Middle frontal gyrus (tissue), 1 donor: ENCODE data around the gene FGF11.
"Not testable (repeated sequence)": the region's sequence is repeated elsewhere in the genome, so short reads cannot be mapped to it uniquely, and the experiment has no call there.

Source experiments
- DNase-seq: peaks from one replicate; pipeline ENCODE4 v3.0.0-alpha.2; 2015; ENCODE audit warnings: low spot score; ENCODE audit errors: extremely low spot score

Gene FGF11

DNA sequence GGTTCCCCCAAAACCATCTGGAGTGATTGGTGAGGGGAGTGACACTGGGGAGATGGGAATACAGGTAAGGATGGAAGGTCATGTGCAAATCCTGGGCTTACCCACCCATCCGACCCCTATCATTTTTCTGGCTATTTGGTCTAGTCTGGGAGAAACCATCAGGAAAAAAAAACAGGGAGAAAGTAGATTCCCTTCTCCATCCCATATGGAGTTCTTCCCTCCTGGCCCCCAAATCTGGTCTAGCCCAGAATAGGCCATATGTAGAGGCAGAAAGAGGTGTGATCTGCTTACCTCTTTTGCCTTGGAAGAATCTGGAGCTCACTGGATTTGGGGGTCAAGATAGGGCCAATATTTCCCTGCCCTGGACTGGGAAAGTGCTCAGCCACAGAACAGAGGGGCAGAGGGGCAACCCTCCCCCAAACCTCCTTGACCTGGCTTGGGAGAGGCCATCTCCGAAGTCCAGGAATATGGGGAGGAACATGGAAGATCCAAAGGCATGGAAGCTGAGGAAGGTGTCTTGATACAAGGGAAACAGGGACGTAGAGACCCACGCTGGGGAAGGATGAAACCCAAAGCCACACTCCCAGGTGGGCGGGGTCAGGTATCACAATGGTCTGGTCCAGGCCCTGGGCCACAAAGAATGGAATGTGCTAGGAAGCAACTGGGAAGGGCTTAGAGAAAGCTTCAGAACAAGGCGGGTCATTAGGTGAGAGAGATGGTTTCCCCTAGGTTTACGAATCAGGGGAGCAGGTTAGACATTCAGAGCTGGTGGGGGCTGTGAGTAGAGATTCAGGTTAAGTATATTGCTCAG is 21.7 kb downstream of the FGF11 start:
- DNase-seq, result no peak

DNA sequence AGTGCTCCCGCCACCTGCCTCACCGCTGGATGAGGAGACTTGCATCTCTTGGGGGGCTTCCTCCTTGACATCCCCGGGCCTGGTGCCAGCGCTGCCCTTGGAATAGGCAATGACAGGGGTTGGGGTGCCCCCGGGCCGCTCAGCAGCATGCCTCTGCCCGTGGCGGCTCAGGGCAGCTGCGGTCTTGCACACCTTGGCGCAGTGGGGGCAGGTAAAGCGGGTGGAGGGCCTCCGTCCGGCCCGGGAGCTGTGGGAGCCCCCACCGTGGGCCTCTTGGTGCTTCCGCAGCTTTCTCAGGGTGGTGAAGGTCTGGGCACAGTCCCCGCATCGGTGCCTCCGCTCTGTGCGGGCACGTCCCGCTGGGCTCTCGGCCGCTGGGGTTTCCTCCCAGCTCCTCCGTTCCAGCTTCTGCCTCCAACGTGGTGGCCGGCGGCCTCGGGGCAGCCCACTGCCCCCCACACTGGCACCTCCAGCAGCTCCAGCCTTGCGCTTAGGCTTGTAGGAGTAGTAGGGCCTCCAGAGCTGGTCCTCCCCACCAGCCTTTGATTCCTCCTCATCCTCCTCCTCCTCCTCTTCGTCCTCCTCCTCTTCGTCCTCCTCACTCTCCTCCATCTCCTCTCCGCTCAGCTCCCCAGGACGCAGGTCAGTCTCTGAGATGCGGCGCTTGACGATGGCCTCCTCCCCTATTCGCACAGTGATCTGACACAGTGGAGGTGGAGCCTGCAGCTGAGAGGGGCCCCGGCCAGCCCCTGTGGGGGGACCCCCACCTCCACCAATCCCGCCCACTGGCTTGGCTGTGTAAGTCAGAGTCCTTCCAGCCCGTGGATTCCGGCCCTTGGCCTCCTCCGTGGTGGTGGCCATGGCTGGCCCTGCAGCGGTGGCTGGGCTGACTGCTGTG is 23.4 kb downstream of the FGF11 start:
- no peak for DNase-seq

DNA sequence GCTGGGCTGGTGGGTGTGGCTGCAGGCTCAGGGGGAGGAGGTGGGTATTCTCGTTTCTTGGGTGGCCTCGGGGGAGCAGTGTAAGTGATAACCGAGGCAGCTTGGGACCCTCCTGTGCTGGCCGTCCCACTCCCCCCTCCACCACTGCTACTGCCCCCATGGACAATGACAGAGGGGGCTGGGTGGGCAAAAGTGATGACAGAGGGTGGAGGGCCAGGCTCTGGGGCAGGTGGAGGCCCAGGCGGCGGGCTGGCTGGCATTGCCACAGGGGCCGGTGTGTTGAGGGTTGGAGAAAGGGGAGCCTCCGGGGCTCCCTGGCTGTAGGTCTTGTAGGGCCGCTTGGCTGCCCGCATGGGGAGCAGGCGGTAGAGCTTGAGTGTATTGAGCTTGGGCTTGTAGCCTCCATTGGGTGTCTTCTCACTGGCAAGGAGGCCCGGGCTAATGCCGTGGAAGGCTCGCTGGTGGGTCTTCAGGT is 24.1 kb downstream of the FGF11 start:
- no peak for DNase-seq

DNA sequence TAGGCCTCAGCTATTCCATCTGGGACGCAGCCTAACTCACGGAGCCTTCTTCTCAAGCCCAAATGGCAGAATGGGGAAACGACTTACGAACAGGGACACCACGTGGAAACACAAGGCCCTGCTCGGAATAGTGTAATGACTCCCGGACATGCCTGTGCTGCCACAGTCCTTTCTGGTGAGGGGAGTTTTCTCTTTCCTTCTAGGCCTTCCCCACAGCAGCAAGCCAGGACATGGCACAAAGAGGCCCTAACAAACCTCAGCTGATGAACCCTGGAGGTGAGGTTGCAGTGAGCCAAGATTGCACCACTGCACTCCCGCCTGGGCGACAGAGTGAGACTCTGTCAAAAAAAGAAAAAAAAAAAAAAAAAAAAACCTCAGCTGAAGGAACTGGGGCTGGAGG is 24.8 kb downstream of the FGF11 start:
- DNase-seq, result no peak

DNA sequence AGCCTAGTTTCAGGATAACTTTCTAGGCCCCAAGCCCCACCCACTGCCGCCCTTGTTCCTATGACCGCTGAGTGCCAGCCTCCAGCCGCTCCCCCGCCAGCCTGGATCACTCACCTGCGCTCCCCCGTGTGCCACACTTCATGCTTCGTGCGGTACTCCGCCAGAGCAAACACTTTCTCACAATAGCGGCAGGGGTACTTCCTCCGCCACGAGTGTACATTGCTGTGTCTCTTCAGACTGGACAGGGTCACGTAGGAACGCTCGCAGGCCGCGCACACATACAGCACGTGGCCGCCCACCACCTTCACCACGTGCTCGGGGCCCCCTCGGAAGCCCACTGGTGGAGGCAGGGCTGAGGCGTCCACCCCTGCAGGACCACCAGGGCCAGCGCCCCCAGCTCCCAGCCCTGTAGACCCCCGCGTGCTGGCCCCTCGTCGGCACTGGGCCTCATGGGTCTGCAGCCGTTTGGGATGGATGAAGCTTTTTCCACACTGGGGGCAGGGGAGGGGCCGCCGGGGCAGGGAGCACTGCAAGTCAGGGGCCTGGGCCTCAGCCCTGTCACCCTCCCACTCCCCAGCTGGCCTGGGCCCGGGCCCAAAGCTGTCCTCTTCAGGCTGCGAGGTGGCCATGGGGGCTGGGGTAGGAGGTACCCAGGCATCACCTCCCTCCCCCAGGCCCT is 26.4 kb downstream of the FGF11 start:
- DNase-seq, result no peak

DNA sequence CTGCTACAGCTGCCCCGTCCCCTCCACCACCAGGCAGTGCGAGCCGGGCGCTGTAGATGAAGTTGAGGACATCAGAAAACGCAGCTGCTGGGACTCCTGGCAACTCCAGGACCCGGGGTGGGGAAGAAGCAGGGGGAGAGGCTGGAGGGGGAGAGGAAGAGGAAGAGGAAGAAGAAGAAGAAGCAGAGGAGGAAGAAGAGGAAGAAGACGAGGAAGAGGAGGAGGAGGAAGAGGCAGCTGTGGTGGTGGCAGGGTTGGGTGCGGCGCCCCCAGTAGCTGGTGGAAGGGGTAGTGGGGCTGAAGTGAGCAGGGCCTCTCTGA is 27.0 kb downstream of the FGF11 start:
- no peak for DNase-seq

DNA sequence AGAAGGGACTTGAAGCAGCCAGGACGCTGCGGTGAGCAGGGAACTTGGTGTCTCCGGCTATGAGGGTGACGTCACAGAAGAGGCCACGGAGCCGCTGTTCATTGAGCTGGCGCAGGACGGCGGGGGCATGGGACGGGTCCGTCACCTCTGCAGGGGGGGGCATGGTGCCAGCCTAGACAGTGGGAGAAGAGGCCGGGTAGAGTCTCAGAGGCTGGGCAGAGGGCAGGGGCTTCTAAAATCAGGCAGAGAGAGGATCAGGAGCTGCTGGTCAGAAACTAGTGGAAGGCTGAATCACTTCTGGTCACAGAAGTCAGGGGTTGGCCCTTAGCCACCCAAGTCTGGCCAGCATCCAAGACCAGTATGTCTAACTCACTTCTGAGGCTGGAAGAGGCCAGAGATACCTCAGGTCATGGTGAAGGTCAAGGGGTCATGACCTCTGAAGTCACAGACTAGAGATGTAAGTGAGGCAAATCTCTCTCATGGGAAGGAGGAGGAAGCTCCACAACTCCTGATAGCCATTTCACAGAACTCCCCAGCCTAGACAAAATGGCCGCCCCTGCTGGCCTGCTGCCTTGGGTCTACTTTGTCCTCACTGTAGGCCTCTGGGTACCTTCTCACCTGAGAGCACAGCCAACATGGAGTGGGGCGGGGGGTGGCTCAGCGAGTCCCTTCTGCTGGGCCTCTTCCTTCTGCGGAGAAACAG is 27.5 kb downstream of the FGF11 start:
- DNase-seq, result no peak

DNA sequence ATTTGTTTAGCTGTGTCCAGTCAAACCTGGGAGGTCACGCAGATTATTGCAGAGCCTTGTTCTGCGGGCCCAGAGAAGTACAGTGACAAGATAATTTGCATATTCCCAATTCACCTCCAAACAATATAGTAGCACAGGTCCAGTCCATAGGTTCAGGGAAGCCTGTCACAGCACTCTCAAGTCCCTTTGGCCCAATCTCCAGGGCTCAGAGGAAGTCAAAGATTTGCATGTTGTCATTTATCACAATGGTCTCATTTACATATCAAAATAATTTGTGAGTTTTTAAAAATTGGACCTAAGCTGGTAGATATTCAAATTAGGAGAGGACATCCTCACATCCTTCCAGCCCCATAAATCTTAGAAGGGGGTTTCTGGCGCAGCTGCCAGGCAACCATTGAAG is 28.2 kb downstream of the FGF11 start:
- no peak for DNase-seq

DNA sequence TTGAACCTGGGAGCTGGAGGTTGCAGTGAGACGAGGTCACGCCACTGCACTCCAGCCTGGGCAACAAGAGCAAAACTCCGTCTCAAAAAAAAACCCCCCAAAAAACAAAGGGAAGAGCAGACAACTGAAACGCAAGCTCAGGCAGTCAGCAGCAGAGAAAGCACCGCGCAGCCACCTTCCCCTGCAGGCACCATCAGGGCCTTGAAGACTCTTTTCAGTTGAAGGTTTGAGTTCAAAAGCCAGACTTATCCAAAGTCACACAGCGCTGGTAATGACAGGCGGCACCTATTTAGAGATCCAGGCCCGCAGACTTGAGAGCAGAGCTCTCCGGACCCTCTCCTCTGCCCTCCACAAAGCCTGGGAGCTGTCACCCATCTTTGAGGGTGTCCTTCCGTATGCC is 29.0 kb downstream of the FGF11 start:
- DNase-seq, result no peak

DNA sequence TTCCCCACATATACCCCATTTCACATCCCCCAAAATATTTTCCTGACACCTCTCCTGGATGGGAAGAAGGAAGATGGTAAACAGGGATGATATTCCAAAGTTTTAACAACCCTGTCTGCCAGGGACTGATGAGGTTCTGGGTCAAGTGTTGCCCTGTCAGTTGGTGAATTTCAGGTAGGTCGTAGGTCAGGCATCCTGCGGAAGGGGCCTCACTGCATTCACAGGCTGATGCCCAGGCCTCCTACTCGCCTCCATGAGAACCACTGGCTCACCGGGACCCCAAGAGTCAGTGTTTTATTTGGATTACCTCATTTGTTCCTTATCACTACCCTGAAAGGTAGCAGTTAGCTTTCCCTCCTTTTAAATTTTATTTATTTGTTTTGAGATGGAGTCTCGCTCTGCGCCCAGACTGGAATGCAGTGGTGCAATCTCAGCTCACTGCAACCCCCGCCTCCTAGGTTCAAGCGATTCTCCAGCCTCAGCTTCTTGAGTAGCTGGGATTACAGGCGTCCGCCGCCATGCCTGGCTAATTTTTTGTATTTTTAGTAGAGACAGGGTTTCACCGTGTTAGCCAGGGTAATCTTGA is 29.6 kb downstream of the FGF11 start:
- DNase-seq, result no peak

DNA sequence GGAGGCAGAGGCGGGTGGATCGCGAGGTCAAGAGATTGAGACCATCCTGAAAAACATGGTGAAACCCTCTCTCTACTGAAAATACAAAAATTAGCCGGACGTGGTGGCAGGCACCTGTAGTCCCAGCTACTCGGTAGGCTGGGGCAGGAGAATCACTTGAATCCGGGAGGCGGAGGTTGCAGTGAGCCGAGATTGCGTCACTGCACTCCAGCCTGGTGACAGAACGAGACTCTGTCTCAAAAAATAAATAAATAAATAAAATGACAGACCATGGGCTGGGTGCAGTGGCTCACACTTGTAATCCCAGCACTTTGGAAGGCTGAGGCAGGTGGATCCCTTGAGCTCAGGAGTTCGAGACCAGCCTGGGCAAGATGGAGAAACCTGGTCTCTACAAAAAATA is 30.5 kb downstream of the FGF11 start:
- DNase-seq, result not testable (repeated sequence)

DNA sequence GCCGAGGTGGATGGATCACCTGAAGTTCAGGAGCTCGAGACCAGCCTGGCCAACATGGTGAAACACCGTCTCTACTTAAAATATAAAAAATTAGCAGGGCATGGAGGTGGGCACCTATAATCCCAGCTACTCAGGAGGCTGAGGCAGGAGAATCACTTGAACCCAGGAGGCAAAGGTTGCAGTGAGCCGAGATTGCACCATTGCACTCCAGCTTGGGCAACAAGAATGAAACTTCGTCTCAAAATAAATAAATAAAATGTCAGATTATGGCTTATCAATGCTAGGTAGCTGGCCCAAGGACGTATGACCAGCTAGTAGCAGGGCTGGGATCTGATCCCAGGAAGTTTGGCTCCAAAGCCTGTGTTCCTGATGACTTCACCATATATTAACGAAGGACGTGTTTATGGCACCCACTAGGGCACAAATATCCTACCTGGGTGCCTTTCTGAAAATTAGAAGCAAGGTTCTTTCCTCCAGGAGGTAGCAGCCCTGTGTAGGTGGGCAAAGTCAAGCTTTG is 31.2 kb downstream of the FGF11 start:
- not testable (repeated sequence) for DNase-seq

DNA sequence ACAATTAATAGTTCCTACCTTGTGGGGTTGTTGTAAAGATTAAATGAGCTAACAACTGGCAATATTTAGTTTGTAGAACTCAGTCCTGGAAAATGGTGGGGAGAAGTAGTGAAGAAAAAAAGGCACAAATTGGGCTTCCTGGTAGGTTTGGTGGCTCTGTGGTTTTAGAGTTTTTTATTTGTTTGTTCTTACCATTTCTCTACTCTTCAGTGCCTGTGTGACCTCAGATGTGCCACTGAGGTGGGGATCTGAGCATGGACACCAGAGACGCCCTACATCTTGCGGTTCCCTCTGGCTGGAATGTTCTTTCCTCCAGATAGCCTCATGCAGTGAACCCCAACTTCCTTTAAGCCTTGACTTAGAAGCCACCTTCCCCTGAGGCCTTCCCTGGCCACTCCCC is 32.4 kb downstream of the FGF11 start:
- DNase-seq, result no peak

DNA sequence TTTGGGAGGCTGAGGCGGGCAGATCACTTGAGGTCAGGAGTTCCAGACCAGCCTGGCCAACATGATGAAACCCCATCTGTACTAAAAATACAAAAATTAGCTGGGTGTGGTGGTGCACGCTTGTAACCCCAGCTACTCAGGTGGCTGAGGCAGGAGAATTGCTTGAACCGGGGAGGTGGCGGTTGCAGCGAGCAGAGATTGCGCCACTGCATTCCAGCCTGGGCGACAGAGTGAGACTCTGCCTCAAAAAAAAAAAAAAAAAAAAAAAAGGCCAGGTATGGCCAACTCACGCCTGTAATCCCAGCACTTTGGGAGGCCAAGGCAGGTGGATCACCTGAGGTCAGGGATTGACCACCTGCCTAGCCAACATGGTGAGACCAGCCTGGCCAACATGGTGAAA is 35.5 kb downstream of the FGF11 start:
- not testable (repeated sequence) for DNase-seq

DNA sequence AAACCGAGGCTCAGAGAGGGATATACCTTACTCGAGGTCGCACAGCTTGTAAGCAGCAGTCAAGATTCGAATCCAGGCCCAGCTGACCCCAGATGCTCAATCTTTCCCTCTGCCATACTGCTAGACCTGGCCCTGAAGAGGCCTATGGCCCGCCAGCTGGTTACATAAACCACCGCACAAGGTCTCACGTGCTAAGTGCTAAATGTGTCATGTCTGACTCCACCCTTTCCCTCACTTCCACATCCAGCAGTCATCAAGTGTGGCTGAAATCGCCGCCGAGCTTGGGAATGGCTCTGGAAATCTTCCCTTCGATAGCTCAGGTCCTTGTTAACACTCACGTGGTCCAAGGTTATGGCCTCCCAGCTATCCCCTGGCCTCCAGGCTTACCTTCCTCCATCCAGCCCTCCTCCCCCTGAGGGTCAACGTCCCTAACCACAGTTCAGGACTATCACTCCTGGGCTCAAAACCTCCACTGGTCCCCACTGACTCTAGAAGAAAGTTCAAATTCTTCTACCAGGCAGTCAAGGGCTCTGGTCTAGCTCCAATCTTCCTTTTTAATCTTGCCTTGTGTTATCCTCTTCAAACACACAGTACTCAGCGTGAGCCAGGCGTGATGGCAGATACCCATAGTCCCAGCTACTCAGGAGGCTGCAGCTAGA is 36.6 kb downstream of the FGF11 start:
- DNase-seq, result no peak

DNA sequence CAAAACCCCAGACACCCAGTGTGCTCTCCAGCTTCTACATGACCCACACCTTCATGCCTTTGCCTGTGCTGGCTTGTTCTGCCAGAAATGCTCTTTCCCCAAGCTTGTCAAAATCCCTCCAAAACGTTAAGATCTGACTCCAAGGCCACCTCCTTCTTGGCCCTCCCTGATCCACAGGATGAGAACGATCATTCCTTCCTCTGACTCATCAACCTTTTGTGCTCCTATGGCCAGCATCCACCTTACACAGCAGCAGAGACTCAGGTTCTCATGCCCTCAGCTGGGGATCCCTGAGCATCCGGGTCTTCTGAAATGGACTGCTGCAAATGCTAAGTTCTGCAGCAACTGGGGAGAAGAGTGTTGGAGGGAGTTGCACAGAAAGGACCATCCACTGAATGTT is 37.2 kb downstream of the FGF11 start:
- DNase-seq, result no peak

DNA sequence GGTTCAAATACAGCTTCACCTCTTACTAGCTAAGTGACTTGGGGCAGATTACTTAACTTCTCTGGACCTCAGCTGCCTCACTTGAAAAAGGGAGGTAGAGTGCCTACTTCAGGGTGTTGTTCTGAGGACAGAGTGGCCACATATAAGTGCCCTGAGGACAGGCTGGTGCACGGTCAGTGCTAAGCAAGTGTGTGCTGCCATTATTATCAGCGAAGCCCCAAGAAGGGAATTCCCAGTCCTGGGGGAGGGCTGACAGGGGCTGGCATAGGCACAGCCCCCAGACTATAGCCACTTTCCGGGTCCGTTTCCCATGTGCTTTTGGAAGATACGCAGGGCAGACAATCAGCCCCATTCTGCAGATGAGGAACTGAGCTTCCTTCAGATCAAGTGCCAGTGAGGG is 37.6 kb downstream of the FGF11 start:
- no peak for DNase-seq

DNA sequence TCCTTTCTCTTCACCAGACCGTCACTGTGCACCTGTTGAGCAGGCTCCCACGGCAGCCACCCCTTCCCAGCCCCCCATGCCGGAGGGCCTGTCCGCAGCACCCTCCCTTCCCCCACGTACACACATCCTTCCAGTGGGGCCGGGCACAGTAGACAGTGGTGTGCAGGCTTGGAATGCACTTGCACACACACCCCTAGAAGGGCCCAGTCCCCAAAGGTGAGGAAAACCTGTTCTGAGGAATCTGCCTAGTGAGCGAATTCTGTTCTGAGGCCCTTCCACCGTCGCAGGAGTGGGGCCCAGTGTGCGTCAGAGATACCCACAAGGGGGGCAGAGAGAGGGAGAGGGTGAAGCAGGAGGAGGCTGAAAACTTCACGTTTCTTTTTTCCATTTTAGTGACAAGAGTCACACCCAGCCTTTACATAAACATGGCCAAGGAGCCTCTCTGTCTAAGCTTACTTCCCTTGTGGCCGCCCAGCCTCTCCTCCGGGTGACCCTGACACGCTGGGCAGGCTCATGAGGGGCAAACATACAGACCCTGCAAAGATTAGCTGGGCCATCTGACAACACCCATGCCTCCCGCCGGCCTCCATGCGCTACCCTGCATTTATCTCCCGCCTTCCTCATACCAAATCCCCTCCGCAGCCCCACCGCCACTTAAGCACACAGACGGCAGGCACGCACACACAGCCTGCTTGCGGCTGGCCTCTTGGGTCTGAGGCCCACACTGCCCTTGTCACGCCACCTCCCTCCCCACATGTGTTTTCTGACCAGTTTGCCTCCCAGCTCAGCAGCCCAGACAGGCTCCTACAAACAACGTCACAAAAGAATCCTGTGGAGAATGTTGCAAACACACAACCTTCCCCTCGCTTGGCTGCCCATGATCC is 38.3 kb downstream of the FGF11 start:
- no peak for DNase-seq
